Activated T-helper 9 cell treated with anti-CD3 and anti-CD28 coated beads, Interleukin-2, amount 50 U/mL, for 16 hours (primary cell): ENCODE measurements around the gene NRDC.

ENCODE experiments used
- DNase-seq: peaks from one replicate; pipeline ENCODE4 v3.0.0-alpha.2; 2020; ENCODE audit warnings: low read depth

Gene NRDC, protein sequence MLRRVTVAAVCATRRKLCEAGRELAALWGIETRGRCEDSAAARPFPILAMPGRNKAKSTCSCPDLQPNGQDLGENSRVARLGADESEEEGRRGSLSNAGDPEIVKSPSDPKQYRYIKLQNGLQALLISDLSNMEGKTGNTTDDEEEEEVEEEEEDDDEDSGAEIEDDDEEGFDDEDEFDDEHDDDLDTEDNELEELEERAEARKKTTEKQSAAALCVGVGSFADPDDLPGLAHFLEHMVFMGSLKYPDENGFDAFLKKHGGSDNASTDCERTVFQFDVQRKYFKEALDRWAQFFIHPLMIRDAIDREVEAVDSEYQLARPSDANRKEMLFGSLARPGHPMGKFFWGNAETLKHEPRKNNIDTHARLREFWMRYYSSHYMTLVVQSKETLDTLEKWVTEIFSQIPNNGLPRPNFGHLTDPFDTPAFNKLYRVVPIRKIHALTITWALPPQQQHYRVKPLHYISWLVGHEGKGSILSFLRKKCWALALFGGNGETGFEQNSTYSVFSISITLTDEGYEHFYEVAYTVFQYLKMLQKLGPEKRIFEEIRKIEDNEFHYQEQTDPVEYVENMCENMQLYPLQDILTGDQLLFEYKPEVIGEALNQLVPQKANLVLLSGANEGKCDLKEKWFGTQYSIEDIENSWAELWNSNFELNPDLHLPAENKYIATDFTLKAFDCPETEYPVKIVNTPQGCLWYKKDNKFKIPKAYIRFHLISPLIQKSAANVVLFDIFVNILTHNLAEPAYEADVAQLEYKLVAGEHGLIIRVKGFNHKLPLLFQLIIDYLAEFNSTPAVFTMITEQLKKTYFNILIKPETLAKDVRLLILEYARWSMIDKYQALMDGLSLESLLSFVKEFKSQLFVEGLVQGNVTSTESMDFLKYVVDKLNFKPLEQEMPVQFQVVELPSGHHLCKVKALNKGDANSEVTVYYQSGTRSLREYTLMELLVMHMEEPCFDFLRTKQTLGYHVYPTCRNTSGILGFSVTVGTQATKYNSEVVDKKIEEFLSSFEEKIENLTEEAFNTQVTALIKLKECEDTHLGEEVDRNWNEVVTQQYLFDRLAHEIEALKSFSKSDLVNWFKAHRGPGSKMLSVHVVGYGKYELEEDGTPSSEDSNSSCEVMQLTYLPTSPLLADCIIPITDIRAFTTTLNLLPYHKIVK

GRCh38 chr1:51878616-51879336 is at the start of gene NRDC:
TSS of gene NRDC (minus strand) at chr1:51878727. CDS start at chr1:51878615, 112 bp downstream.
- DNase-seq = peak; percentile 98

GRCh38 chr1:51927029-51927428 is 48.5 kb upstream of the NRDC start:
- no peak for DNase-seq

- DNase-seq = no peak
Observed at GRCh38 chr1:51926171-51926812, 47.8 kb upstream of the NRDC start.

GRCh38 chr1:51924455-51924854 is 45.9 kb upstream of the NRDC start:
- DNase-seq = no peak

DNA sequence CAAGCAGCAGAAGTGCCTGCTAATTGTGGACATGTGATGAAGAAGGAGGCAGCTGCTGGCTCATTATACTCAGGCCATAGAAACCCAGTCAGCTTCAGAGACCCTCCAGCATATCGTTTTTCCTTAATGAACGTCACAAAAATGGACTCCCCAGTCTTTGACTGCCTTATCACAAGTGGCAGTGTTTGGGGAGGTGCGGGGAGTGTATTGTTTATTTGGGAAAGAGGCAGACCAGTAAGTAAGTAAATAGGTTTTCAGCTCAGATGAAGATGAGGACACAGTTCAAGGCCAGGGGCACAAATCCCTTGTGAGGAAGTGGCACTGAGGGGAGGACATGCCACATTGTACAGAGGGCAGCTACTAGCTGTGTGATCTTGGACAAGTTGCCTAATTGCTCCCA is 43.5 kb upstream of the NRDC start:
- no peak for DNase-seq

GRCh38 chr1:51920130-51920529 is 41.6 kb upstream of the NRDC start:
- DNase-seq = no peak

DNA sequence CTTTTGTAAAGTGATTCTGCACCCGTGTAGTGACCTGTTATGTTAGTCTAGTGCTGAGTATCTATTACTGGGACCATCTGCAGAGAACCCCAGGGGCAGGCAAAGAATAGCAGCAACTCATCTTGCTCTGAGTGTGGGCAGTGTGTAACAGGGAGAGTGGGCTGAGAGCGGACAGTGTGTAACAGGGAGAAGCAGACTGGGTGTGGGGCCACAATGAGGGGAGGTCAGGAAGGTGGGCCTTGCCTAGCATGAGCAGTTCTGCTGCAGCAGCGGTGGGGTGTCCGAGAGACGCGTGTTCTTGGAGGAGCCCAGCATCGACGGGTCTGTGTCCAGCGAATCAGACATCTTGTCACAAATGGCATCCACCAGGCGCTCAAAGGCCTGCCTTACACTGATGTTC is 41.2 kb upstream of the NRDC start:
- no peak for DNase-seq

GRCh38 chr1:51916587-51917405 is 38.3 kb upstream of the NRDC start:
- no peak for DNase-seq

GRCh38 chr1:51915951-51916350 is 37.4 kb upstream of the NRDC start:
- DNase-seq = no peak

GRCh38 chr1:51912881-51913280 is 34.4 kb upstream of the NRDC start:
- no peak for DNase-seq

GRCh38 chr1:51910221-51911000 is 31.9 kb upstream of the NRDC start:
- no peak for DNase-seq

GRCh38 chr1:51908499-51908898 is 30.0 kb upstream of the NRDC start:
- DNase-seq = no peak

- DNase-seq = no peak
Observed at GRCh38 chr1:51907079-51907702, 28.7 kb upstream of the NRDC start.

DNA sequence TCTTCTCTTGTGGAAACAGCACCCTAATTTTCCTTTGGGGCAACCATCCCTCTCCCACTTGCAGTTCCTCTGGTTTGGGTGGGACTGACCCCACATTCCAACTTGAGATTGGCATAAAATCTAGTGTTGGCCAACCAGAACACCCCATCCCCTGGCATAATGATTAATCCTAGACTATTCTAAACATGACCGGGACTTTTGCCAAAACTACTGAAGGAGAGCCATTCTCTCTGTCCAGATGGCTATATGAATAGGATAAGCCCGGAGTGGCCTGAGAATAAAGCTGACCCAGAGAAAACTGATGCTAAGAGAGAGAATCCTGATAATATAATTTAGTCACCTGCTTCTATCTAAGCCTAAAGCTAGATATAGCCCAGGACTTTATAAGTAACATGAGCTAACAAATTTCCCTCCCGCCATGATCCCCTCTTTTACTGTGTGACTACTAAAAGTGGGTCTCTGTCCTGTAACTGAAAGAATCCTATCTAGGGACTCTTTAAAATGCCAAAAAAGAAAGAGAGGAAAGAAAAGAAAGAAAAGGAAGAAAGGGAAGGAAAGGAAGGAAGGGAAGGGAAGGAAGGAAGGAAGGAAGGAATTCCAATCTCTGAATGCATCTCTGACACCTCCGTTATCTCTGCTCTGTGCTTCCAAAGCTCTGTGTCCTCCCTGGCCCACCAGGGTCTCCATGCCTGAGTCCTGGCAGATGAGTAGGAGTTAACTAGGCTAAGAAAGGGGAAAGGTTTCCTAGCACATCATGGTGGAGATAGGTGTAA is 28.0 kb upstream of the NRDC start:
- no peak for DNase-seq

DNA sequence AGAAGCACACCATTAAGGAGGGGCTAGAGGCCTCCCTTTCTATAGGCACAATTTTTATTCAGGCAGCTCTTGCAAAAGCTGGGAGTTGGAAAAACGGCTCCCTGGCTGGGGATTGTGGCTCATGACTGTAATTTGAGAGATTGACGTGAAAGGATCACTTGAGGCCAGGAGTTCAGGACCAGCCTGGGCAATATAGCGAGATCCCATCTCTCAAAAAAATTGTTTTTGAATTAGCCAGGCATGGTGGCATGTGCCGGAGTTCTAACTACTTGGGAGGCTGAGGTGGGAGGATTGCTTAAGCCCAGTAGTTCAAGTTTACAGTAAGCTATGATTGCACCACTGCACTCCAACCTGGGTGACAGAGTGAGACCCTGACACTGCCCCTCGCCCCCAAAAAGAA is 23.9 kb upstream of the NRDC start:
- no peak for DNase-seq

DNA sequence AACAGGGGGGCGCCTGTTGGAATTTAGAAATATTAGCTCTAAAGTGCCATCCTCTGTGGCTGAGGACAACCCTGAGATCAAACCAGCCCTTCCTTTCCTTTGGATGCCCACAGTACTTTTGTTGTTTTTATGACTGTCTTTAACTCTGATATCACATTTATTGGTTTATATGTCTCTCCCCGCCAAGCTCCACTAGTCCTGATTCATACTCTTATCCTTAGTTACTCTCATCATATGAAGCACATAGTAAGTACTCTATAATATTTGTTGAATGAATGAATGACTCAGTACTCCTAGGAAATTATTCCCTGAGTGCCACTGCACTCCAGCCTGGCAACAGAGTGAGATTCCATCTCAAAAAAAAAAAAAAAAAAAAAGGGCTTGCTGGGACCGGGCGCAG is 22.6 kb upstream of the NRDC start:
- DNase-seq = no peak

DNA sequence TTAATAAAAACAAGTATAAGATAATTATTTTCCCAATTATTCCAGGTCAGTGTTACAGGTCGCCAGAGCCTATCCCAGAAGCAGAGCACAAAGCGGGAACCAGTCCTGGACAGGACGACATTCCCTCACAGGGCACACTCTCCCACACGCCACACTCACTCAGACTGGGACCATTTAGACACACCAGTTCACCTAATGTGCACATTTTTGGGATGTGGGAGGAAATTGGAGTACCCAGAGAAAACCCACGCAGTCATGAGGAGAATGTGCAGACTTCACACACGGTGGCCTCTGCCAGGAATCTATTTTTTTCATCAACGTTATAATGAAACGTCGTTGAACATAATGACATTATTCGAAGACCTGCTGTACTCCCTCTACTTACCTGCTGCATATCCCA is 20.5 kb upstream of the NRDC start:
- DNase-seq = no peak

GRCh38 chr1:51898090-51898734 is 19.7 kb upstream of the NRDC start:
- no peak for DNase-seq
